Activated CD8-positive, alpha-beta memory T cell treated with anti-CD3 and anti-CD28 coated beads for 48 hours (primary cell): ENCODE data around the gene RALGAPA2.
"Not testable (repeated sequence)": the region's sequence is repeated elsewhere in the genome, so short reads cannot be mapped to it uniquely, and the experiment has no call there.

Experiments
- DNase-seq, 3 experiments: peaks; one replicate each; pipeline ENCODE4 v3.0.0-alpha.2; 2020; ENCODE audit warnings: low read depth in 2 of 3, low spot score in 2 of 3

Gene RALGAPA2

DNA sequence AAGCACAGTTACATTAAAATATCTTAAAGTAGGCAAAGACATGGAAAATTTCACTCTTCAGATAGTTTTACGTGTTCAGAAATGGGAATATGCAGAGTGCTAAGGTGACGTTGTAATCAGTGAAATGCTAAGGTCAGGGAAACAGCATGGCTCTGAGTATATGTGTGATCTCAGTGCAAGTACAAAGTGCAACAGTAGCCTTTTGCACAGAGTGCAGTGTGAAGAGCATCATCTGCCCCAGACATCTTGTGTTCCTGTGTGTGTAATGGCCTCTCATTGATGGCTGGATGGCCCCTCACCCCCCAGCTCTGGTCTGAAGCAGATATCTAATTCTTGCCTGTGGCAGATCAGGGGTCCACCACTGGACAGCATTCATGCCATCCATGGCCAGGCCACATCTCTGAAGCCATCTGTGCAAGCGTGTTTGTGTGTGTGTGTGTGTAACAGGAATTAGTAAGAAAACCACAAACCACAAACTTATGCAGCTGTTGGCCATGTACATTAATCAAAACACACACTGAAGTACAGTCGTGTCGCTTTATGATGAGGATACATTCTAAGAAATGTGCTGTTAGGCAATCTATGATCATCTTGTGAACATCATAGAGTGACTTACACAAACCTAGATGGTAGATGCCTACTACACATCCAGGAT is 165.1 kb downstream of the RALGAPA2 start:
- DNase-seq, result no peak

GRCh38 chr20:20546402-20546801 is 166.0 kb downstream of the RALGAPA2 start:
- DNase-seq, result no peak

DNA sequence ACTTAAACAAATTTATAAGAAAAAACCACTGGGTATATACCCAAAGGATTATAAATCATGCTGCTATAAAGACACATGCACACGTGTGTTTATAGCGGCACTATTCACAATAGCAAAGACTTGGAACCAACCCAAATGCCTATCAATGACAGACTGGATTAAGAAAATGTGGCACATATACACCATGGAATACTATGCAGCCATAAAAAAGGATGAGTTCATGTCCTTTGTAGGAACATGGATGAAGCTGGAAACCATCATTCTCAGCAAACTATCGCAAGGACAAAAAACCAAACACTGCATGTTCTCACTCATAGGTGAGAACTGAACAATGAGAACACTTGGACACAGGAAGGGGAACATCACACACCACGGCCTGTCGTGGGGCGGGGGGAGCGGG is 169.1 kb downstream of the RALGAPA2 start:
- not testable (repeated sequence) for DNase-seq

DNA sequence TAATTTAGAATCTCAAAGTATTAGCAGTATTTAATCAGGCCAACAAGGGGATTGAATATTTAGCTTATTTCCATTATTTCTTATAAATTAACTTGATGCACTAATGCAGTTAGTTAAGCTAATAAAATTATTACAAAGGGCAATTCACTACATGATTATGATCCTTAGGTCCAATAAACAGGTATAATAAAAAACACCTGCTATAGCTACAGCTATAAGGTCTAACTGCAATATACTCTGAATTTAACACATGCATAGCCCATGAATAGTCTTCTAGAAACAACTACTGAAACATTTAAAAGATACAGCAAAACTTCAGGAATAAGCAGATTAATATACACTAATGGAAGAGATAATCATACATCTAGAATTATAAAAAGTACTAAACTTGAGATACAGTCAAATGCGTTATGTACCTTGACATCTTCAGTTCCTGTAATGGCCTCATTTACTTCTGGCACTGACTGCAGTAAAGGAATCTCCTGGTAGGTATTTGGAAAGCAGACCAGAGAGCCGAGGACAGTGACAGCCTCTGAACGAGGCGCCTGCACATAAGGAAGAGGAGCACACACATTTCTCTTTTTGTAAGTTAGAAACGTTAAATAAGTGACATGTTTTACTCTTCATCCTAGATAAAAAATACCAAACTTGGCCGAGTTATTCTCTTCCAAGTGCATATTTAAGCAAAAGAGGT is 176.1 kb downstream of the RALGAPA2 start:
- no peak for DNase-seq

DNA sequence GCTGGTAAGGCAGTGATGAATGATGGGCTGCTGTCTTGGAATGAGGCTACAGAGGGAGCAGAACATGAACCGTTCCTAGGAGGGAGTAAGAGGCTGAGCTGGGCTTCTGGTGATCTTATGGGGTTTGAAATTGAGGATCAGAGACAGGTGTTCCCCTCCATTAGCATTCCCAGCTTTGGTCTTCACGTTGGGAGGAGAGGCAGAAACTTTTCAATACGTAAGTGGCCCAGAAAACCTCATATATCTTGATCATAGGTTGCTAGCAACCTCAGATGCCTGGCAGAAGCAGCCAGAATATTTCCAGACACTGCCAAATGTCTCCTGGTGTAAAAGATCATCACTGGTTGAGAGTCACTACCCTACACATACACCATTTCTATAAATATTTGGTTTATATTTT is 177.4 kb downstream of the RALGAPA2 start:
- DNase-seq, result no peak

- DNase-seq, result no peak
Measured at GRCh38 chr20:20531283-20531682, 181.2 kb downstream of the RALGAPA2 start.

DNA sequence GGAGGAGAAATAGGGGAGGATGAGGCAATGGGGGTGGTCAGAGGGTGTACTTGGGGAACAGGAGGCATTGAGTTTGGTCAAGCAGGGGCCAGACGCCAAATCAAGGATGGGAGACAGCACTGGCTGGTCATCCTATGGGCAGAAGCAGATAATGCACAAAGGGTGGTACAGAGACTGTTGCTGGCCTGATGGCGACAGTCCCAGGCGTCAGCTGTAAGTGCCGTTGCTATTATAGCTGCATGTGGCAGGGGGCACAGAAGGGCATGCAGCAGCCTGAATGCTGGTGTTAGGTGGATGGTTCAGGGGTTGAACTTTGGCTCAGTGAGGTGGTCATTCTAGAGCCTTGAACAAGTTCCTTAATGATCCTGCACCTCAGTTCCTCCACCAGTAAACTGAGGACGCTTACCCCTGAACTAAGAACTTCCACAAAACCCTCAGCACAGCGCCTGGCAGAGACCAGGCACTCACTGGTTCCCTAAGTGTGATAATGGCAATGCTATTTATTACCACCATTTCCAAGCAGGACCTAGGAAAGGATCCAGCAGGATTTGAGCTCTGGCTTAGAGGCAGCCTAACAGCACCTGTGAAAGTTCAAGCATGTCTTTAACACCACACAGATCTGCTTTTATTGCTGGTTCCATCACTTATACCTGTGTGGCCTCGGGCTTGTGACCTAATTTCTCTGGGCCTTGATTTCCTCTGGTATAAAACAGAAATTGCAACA is 181.9 kb downstream of the RALGAPA2 start:
- no peak for DNase-seq

DNA sequence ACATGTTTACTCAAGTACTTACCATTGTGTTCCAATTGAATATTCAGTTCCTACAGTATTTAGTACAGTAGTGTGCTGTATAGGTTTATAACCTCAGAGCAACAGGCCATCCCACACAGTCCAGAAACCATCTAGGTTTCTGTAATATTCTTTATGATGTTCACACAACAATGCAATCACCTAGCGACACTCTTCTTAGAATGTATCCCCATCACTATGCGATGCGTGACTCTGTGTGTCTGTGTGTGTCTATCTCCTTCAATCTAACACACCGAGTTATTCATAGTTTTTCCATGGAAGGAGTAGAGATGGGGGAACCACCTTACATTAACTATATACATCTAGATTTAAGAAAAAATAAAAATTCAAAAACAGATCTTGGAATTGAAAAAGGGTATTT is 182.8 kb downstream of the RALGAPA2 start:
- DNase-seq, result no peak

DNA sequence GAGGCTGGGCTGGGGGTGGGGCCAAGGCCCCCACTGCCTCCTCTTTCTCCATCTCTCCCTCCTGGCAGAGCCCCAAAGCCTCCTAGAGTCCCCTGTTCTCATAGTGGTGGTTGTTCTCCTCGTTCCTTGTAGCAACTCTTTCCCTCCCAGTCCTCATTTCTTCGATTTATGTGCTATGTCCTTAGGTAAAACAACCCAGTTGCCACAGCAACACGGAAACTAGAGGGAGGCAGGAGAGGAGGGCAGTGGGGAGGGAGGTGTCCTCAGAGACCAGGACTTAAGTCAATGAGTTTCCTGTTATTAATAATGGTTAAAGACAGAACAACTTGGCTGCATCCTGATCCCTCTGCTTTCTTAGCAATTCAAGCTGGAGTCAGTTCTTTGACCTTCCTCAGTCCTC is 183.6 kb downstream of the RALGAPA2 start:
- no peak for DNase-seq

DNA sequence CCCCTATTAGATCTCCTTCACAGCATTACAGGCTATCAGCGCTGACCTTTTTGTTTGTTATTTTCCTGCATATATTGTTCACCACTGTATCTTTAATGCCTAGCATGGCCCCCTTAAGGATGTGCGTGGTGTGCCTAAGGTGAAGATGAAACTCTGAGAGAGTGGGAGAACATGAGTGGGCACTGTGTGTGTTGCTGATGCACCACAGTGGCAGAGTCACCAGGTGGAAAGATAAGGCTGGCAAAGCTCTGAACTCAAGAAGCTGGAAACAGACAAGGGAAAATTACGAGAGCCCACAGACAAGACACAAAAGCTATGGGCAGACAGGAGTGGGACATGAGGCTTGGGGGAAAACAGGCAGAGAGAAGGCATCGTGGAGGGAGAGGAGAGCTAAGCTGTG is 184.8 kb downstream of the RALGAPA2 start:
- no peak for DNase-seq

GRCh38 chr20:20525756-20526155 is 186.7 kb downstream of the RALGAPA2 start:
- DNase-seq, result no peak

DNA sequence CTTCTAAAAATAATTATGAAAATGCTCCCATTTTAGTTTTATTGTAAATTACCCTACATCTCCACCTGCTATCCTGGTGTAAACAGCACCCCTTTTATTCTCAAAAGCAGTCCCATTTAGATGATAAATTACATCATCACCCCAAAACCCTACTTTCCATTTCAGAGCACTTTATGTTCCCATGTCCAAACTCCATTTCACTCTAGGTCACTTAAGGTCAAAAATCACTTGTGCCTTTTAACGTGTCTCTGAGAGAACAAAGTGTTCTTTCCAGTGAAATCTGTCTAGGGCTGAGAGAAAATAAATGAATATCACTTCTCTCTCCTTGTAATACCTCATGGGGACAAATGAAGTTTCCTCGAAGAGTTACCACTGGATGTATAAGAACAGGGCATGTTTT is 187.2 kb downstream of the RALGAPA2 start:
- DNase-seq, result no peak

- DNase-seq, result no peak
Measured at GRCh38 chr20:20524756-20525155, 187.7 kb downstream of the RALGAPA2 start.

- no peak for DNase-seq
Measured at GRCh38 chr20:20521736-20522135, 190.7 kb downstream of the RALGAPA2 start.

DNA sequence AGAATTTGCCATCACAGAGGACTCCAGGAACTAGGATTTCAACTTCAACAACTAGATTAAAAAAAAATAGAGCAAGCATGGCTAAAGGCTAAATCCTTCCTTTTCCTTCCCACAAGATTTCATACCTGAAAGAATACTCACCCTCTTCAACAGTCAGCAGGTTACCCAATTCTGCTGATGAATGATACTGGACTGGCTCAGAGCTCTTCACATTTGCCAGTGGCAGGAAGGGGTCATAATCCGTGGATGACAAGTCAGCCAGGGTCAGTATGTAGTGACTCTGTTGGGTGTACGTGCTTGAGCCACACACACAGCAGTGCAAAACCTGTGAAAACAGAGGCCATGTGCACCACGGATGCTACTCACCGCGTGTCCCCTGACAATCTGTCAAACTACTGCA is 191.7 kb downstream of the RALGAPA2 start:
- DNase-seq, result no peak

GRCh38 chr20:20519269-20519668 is 193.2 kb downstream of the RALGAPA2 start:
- no peak for DNase-seq

GRCh38 chr20:20518263-20518662 is 194.2 kb downstream of the RALGAPA2 start:
- no peak for DNase-seq

GRCh38 chr20:20517296-20517695 is 195.1 kb downstream of the RALGAPA2 start:
- DNase-seq, result no peak

DNA sequence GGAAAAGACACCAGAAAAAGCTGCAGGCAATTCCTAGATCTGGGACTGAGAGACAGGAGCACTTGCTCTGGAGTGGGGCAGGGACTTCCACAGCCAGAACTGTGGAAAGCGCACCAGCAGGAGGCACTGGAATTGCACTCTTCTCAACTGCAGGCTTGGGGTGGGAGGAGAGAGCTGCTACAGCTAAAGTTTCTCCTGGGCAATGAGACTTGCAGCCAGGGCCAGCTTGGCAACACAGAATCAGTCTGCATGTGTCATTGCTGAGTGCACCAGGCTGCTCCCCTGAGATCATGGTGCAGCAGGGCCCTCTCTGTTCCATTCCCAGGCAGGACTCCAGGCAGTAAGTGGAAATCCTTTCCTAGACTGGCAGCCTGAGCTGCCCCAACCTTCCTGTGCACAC is 198.7 kb downstream of the RALGAPA2 start:
- no peak for DNase-seq

DNA sequence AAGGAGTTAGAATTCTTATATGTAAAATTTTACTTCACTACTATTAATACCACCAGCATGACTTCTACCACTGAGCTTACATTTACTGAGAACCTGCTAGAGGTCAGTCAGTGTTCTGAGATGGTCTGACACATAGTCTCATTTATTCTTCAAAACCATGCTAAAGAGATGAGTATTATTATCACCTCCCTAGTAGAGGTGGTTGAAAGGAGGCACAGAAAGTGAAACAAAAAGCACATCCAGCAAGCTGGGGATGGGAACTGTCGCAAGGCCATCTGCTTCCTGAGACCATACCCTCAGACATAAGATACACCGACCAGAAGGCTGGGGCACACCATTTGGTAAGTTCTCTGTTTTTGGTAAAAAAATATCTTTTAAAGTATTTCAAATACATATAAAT is 206.9 kb downstream of the RALGAPA2 start:
- no peak for DNase-seq

DNA sequence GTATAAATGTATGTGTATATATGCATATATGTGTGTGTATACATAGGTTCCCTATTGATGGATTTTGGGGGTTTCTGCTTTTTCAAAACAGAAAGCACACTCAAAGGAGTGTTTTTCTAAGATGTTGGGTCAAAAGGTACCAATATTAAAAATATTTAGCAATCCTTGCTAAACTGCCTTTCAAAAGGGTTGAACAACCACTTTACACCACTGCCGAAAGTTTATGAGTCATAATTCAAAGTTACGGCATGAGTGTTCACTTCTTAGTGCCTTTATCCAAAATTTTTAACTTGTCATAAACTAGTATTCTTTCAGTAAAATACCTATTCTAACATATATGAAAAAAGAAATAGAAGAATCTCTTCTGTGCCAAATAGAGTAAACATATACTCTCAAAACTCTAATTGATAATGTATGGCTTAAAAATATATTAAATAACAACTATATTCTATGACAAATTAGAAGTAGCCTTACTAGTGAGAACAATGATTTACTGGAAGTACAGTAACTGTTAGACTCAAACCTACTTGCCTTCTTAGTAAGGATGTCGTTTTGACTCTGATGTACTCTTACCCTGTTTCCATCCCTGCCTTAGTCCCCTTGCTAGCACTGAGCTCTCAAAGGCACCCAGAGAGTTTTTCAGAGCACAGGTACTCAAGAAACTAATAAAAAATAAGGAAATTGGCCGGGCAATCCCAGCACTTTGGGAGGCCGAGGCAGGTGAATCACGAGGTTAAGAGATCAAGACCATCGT is 208.5 kb downstream of the RALGAPA2 start:
- DNase-seq, result no peak

DNA sequence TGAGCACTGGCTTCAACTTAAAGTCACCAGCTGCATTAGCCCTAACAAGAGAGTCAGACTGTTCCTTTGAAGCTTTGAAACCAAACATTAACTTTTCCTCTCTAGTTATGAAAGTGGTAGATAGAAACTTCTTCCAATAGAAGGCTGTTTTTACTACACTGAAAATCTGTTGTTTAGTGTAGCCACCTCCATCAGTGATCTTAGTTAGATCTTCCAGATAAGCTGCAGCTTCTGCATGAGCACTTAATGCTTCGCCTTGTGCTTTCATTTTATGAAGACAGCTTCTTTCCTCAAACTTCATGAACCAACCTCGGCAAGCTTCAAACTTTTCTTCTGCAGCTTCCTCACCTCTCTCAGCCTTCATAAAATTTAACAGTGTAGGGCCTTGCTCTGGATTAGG is 211.3 kb downstream of the RALGAPA2 start:
- DNase-seq, result no peak
